T-helper 2 cell treated with Interferon-gamma antibody and Interleukin-4, amounts not matched to agents 5 μg/mL and 100 μg/mL, for 36 hours (primary cell): ENCODE results near the gene SCGB1C2.

Source experiments
- DNase-seq: peaks from one replicate; pipeline ENCODE4 v3.0.0; 2021; ENCODE audit warnings: low spot score
- H3K27ac Mint-ChIP-seq: one replicate; pipeline ENCODE4 v1.8.0; 2021; ENCODE audit warnings: mild to moderate bottlenecking, mixed read lengths
- H3K27me3 Mint-ChIP-seq: one replicate; pipeline ENCODE4 v1.8.0; 2021; ENCODE audit warnings: low read depth, mixed read lengths
- H3K36me3 Mint-ChIP-seq: one replicate; pipeline ENCODE4 v1.8.0; 2021; ENCODE audit warnings: low read depth, mixed read lengths
- H3K4me1 Mint-ChIP-seq: one replicate; pipeline ENCODE4 v1.8.0; 2021; ENCODE audit warnings: low read depth, mixed read lengths
- H3K4me3 Mint-ChIP-seq: one replicate; pipeline ENCODE4 v1.8.0; 2022; ENCODE audit warnings: mild to moderate bottlenecking, moderate library complexity, mixed read lengths
- H3K9me3 Mint-ChIP-seq: one replicate; pipeline ENCODE4 v1.8.0; 2021; ENCODE audit warnings: mixed read lengths

SCGB1C2 gene

DNA sequence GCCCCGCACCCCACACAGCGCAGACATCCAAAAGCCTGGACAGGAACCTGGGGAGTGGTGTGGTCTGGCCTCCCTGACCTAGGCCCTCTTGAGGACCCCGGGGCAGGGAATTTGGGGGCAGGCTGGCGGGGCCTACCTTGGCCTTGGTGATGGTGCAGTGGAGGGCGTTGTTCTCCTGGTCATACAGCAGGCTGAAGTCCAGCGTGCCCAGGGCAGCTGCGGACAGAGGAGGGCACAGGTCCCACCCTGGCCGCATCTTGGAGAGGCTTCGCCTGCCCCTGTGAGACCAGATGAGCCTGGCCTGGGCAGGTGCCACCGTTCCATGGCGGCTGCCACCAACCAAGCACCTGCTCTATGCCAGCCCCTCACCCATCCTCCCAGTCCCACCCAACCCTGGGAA lies 35.0 kb downstream of the SCGB1C2 start:
- Mint-ChIP-seq H3K27ac (no peak overlapping the region), H3K4me3 (no peak overlapping the region), H3K9me3 (no peaks in the 10 kb centered on the region), H3K4me1 (peaks cover 7% of the 10 kb centered on the region), H3K36me3 (no peaks in the 10 kb centered on the region), H3K27me3 (no peaks in the 10 kb centered on the region)
- no peak for DNase-seq

DNA sequence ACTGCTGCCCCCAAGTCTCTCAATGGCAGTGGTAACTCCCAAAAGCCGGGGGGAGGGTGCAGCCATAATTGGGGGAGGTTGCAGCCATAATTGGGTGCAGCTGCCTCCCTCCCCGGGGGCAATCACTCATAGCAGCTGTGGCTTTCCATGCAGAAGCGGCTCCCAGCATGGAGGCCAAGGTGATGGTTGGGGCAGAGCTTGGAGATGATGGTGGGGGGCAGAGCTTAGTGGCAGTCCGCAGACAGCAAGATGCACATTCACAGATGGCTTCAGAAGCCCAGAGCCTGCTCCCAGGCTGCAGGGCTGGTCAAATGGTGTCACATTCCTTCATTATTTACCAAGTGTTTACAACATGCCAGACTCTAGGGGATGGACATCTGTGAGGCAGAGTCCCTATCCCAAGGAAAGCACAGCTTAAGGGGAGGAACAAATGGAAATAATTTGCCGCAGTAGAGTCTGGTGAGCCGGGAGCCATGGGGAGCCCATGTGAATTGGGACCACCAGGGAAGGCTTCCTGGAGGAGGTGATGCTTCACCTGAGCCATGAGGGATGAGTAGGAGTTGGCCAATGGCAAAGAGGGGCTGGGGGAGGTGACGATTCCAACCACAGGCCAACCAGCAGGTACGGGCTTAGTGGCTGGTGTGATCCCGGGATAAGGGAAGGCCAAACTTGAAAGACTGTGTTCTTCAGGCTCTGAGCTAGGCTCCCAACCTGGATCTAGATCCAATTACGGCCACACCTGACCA lies 36.0 kb downstream of the SCGB1C2 start:
- H3K9me3 Mint-ChIP-seq: no peaks in the 10 kb centered on the region
- H3K27me3 Mint-ChIP-seq: peaks cover 5% of the 10 kb centered on the region
- no peaks in the 10 kb centered on the region for H3K36me3 Mint-ChIP-seq
- peaks cover 7% of the 10 kb centered on the region for H3K4me1 Mint-ChIP-seq
- no peak for DNase-seq
- H3K4me3 Mint-ChIP-seq: no peak overlapping the region
- no peak overlapping the region for H3K27ac Mint-ChIP-seq

DNA sequence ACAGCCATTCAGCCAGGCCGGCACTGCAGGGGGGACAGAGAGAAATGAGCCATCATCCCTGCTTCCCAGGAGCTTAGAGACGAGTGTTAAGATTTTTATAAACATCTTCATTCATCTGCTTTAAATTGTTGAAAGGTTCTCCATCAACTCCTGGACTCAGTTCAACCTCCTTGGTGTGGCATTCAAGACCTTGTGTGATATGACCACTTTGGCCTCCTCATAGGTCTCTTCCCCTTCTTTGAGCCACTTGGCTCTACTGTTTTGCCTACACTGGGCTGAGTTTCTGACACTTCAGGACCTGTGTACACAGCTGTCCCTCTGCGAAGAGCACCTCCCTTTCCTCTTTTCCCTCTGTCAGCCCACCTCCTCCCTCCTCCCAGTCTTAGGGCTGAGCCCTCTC lies 39.8 kb downstream of the SCGB1C2 start:
- peaks cover 18% of the 10 kb centered on the region for H3K27me3 Mint-ChIP-seq
- peaks cover under 1% of the 10 kb centered on the region for H3K36me3 Mint-ChIP-seq
- no peak overlapping the region for H3K27ac Mint-ChIP-seq
- H3K4me3 Mint-ChIP-seq: no peak overlapping the region
- no peak for DNase-seq
- no peaks in the 10 kb centered on the region for H3K9me3 Mint-ChIP-seq
- peaks cover 2% of the 10 kb centered on the region for H3K4me1 Mint-ChIP-seq

DNA sequence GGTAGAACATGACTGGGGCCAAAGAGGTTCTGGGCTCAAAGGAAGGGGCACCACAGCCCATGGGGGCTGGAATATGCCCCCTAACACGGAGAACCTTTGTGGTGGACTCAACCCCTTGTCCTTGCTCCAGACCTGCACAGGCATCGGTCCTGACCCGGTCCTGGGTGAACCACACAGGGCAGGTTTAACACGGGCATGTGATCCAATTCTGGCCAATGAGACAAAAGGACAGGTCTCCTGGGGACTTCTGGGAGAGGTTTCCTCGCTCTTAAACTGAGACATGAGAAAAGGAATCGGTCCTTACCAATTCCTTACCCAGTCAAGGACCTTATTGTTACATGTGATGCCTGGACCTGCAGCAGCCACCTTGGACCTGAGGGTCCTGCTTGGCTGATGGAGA lies 40.4 kb downstream of the SCGB1C2 start:
- Mint-ChIP-seq H3K36me3 (peaks cover 3% of the 10 kb centered on the region), H3K4me3 (no peak overlapping the region), H3K9me3 (no peaks in the 10 kb centered on the region), H3K27me3 (peaks cover 24% of the 10 kb centered on the region), H3K4me1 (peaks cover 2% of the 10 kb centered on the region), H3K27ac (no peak overlapping the region)
- no peak for DNase-seq

DNA sequence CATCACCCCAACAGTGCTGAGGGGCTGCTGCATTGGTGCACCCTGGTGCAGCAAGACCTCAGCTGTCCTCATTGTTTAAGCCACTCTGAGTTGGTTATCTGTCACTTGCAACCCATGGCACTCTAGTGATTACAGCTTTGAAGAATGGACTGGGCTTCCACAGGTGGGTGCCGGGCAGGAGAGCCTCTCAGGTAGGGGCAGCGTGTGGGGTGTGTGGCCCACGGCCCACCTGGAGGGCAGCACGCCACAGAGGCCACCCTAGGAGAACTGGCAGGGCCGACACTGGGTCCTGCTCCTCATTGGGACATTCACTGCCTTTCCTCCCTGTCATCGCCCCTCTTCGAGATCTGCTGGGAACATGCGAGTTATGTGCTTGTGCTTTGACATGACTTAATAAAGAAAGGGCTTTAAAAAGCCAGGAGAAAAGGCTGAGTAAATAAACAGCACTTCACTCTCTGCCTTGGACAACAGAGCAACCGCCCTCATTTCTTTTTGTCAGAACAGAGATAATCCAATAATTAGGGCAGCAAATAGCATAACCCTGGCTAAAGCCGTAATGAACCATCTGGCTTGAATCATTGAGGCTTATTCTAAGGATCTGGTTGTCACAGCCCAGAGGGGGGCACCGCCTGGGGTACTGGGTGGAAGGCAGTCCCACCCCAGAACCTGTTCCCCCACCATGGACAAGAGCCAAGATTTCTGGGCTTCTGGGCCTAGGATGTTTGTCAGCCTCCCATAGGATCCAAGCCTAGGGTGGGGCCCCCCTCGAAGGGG lies 41.1 kb downstream of the SCGB1C2 start:
- peaks cover 31% of the 10 kb centered on the region for H3K27me3 Mint-ChIP-seq
- no peak overlapping the region for H3K27ac Mint-ChIP-seq
- peaks cover 3% of the 10 kb centered on the region for H3K36me3 Mint-ChIP-seq
- no peaks in the 10 kb centered on the region for H3K9me3 Mint-ChIP-seq
- H3K4me3 Mint-ChIP-seq: no peak overlapping the region
- DNase-seq: no peak
- peaks cover 2% of the 10 kb centered on the region for H3K4me1 Mint-ChIP-seq

DNA sequence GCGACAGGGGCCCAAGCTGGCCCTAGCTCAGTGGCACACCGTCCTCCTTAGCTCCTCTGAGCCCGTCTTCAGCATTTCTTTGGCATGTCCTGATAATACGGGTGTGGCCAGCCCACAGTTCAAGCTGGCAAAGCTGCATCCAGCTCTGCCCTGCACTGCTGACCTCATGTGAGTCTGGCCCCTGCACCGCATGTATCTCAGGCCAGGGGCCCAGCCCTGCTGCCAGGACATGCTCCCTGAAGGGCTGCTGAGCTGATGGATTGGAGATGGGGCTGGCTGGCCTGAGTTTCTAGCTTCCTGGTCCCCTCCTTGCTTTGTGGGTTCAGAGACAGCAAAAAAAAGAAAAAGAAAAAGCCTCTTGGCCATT lies 41.7 kb downstream of the SCGB1C2 start:
- H3K27ac Mint-ChIP-seq: no peak overlapping the region
- no peak for DNase-seq
- peaks cover 3% of the 10 kb centered on the region for H3K36me3 Mint-ChIP-seq
- no peaks in the 10 kb centered on the region for H3K9me3 Mint-ChIP-seq
- peaks cover 37% of the 10 kb centered on the region for H3K27me3 Mint-ChIP-seq
- H3K4me3 Mint-ChIP-seq: no peak overlapping the region
- H3K4me1 Mint-ChIP-seq: peaks cover 2% of the 10 kb centered on the region

DNA sequence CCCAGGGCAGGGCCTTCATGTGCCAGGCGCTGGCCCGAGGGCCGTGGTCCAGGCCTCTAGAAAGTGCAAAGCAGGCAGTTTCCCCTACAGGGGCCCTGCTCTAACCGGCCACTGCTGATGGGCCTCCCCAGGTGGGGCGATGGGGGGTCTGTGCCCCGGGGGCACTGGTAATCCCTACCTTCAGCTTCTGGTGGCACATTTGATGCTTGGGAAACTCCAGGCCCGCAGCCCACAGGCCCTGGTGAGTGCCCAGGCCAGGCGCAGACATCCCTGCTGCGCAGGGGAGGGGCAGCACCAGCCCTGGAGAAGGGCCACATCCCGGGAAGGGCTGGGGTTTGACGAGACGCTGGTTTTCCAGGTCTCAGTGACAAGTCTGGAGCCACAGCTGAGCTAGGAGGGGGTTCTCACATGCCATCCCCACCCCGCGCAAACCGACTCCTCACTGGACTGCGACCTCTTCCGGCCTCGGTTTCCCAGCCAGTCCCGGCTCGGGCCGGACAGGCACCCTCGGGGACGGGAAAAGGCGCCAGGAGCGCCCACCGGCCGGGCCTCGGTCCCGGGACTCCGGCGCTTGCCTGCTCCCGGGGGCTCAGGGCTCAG lies 42.5 kb downstream of the SCGB1C2 start:
- Mint-ChIP-seq H3K27ac (no peak overlapping the region), H3K4me3 (no peak overlapping the region), H3K4me1 (peaks cover 3% of the 10 kb centered on the region), H3K9me3 (no peaks in the 10 kb centered on the region), H3K27me3 (peaks cover 44% of the 10 kb centered on the region), H3K36me3 (peaks cover 3% of the 10 kb centered on the region)
- DNase-seq: no peak

DNA sequence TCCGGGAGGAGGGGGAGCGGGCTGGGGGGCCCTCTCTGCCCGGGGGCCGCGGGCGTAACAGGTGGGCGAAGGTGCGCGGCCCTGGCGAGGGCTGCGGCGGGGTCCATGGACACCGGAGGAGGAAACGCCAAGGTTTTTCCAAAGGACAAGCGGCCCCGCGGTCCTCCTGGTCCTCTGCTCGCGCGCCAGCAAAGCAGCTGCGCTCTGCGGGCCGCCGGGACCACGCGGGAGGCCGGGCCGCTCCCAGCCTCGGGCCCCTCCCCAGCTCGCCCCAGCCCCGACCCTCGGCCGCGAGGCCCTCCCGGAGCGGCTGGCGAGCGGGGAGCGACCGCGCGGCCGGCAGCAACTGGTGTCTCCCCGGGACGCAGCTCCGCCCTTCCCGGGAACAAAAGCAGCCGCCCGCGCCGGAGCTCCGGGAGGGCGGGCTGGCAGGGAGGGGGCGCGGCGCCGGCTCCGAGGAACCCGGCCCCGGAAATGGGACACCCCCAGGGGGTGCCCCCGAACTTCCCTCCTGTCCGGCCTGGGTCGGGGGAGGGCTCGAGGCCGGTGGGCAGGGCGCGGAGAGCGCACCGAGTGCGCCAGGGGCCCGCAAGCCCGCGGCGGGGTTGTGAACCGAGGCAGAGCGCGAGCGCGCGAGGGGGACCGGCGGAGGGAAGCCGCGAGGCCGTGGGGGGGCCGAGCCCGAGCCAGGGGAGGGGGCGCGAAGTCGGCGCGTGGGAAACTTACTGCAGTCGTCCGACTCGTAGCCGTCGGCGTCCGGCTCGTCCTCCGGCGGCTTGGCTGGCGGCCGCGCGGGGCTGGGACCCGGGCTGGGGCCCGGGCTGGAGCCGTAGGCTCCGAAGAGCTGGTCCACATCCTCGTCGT lies 43.2 kb downstream of the SCGB1C2 start:
- DNase-seq: no peak
- peaks cover 3% of the 10 kb centered on the region for H3K36me3 Mint-ChIP-seq
- H3K4me3 Mint-ChIP-seq: no peak overlapping the region
- H3K9me3 Mint-ChIP-seq: no peaks in the 10 kb centered on the region
- H3K27ac Mint-ChIP-seq: no peak overlapping the region
- H3K27me3 Mint-ChIP-seq: peaks cover 45% of the 10 kb centered on the region
- peaks cover 9% of the 10 kb centered on the region for H3K4me1 Mint-ChIP-seq

DNA sequence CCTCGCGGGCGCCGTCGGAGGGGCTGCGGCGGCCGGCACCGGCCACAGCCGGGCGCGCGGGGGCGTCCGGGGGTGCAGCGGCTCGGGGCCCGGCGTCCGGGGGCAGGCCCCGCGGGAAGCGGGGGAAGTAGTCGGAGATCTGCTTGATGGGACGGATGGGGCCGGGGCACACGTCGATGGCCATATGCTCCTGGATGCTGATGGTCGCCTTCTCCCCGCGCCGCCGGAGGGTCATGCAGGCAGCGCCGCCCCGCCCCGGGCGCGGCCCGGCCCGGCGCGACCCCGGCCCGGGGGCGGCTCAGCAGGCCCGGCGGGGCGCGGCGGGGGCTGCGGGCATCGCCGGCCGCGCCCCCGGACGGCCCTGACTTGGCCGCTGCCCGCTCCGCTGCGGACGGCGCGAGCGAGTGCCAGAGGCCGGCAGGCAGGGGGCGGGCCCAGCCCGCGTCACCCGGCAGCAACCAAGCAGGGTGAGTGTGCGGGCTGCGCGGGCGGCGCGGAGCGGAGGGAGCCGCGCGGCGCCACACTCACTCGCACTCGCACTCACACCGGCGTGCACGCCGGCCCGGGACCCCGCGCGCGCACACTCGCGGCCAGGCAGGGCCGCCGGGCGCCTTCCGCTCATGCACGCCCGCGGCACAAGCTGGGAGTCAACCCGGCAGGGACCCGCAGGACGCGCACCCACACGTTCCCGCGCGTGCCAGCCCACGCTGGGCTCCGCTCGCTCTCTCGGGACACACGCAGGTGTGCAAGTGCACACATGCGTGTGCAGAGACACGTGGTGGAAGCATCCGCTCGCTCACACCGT lies 44.1 kb downstream of the SCGB1C2 start, which contains the start of gene DOC2B:
Gene DOC2B, minus strand, starts transcription at position 406 of the 805 bp plus-strand sequence. Its CDS starts 171 bp downstream, at position 235.
- Mint-ChIP-seq H3K27ac (no peak within 1 kb of the TSS), H3K27me3 (peaks cover 45% of the 10 kb centered on the region), H3K4me1 (peaks cover 15% of the 10 kb centered on the region), H3K4me3 (peak within 1 kb of the TSS; percentile 44), H3K9me3 (no peaks in the 10 kb centered on the region), H3K36me3 (peaks cover 3% of the 10 kb centered on the region)
- peak; percentile 9 for DNase-seq

DNA sequence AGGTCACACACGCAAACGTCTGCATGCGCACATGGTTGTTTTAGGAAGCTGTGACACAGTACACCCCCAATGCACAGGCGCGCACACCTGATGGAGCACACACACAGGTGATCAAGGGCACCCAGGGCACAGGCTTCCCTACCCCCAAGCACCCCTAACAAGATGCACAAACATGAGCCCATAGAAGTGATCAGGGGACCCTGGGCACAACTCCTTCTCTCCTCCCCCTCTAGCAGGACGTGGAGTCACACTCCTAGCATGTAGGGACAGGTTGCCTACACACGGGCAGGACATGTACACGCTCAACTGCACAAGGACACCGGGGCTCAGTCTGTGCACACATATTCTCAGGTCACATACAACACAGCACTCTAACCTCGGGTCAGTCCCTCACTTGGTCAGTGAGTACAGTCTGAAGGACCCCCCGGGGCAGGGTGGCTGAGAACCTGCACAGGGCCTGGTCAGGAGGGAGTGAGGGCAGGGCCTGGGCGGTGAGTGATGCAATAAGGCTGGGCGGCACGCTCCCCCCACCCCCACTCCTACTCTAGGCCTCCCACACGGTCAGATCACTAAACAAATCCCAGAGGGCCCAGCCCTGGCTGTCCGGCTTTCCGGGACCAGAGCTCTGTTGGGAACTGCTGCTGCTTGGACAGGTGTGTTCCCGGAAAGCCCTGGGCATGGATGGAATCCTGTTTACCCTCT lies 44.8 kb downstream of the SCGB1C2 start:
- Mint-ChIP-seq H3K27ac (no peak overlapping the region), H3K36me3 (peaks cover 3% of the 10 kb centered on the region)

DNA sequence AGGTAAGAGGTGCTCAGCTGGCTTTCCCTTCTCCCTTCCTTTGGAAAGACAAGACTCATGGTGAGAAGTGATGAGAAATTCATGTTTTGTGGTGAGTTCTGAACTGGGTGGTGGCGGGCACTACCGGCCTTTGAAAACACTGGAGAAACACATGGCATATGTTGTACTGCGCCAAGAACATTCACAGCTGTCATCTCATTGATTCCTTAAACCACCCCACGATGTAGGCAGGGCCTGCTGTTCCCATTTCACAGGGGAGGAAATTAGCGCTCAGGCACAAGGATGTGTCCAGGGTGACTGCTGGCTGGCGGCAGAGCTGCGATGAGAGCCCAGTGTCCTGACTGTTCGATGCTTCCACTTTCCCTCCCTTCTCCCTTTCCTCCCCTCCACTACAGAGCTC lies 45.7 kb downstream of the SCGB1C2 start:
- Mint-ChIP-seq H3K27ac (no peak overlapping the region), H3K27me3 (peaks cover 44% of the 10 kb centered on the region), H3K4me3 (no peak overlapping the region), H3K4me1 (peaks cover 15% of the 10 kb centered on the region), H3K36me3 (peaks cover 3% of the 10 kb centered on the region), H3K9me3 (no peaks in the 10 kb centered on the region)
- no peak for DNase-seq

More for the DNA sequence above, 44.8 kb downstream of the SCGB1C2 start:
- no peaks in the 10 kb centered on the region for H3K9me3 Mint-ChIP-seq
- peaks cover 15% of the 10 kb centered on the region for H3K4me1 Mint-ChIP-seq
- DNase-seq: no peak
- peaks cover 45% of the 10 kb centered on the region for H3K27me3 Mint-ChIP-seq
- peak overlapping the region; percentile 44 for H3K4me3 Mint-ChIP-seq

DNA sequence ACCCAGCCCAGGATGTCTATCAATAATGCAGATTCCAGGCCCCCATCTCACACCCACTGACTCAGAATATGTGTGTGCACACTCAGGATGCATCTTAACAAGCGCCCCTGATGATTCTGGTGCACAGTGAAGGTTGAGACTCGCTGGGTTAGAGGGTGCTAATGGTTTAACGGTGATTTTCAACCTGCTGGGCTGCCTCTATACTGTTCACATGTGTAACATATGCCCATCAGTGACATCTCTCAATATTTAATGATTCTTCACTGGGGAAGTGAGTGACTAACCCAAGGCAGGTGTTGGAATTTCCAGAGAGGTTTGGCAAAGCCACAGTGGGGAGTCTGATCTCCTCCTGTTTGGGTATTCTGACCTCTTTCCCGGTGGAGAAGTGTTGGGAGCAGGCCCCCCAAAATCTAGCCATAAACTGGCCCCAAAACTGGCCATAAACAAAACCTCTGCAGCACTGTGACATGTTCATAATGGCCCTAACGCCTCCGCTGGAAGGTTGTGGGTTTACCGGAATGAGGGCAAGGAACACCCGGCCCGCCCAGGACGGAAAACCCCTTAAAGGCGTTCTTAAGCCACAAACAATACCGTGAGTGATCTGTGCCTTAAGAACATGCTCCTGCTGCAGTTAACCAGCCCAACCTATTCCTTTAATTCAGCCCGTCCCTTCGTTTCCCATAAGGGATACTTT lies 48.2 kb downstream of the SCGB1C2 start:
- Mint-ChIP-seq H3K27me3 (peaks cover 34% of the 10 kb centered on the region), H3K36me3 (peaks cover 3% of the 10 kb centered on the region), H3K4me1 (peaks cover 15% of the 10 kb centered on the region), H3K9me3 (no peaks in the 10 kb centered on the region), H3K4me3 (peak overlapping the region; percentile 58), H3K27ac (peak overlapping the region; percentile 26)
- DNase-seq: peak; percentile 69
